GM12878 (cell line): ENCODE data around the gene CTSA. TPM values are rescaled to one million over a fixed set of nuclear protein-coding genes. Genes with fewer than 3 reads are reported as not detected.

Experiments used
- ATAC-seq: fragments of 200-7000 bp; cut with Tn5 transposase; 3 replicates; pipeline ENCODE4 v1.9.1; 2020; ENCODE audit warnings: mild to moderate bottlenecking, moderate library complexity
- BruUV-seq: library from RNA; stranded (reverse); fragments of 400-500 nt; replicated peaks from 2 replicates; lab custom pipeline; 2021; lab: Mats Ljungman, UMichigan
- CTCF ChIA-PET: fragments of 300-600 bp; sonication (Branson Sonifier 250); formaldehyde crosslinking; extraction: SDS; loops from one replicate; lab custom pipeline; 2021; ENCODE audit warnings: inconsistent platforms; lab: Yijun Ruan, JAX
- POLR2A ChIA-PET: fragments of 350-600 bp; formaldehyde crosslinking; extraction: SDS; loops from one replicate; lab custom pipeline; 2021; ENCODE audit warnings: inconsistent platforms; lab: Charles Lee
- RAD21 ChIA-PET: fragments of 300-600 bp; sonication (Branson Sonifier 250); formaldehyde crosslinking; loops from one replicate; lab custom pipeline; 2023; ENCODE audit warnings: antibody characterized with exemption; ENCODE audit not compliant: unreplicated experiment; lab: Charles Lee
- SMC1A ChIA-PET: fragments of 300-600 bp; sonication (Branson Sonifier 250); formaldehyde crosslinking; loops from one replicate; lab custom pipeline; 2023; ENCODE audit not compliant: unreplicated experiment, uncharacterized antibody; lab: Charles Lee
- DNase-seq: peaks from one replicate; pipeline ENCODE4 v3.0.0-alpha.2; 2011; ENCODE audit warnings: low read depth, low spot score
- FAIRE-seq: peaks from 3 replicates; lab custom pipeline; 2011; peaks lifted over from hg19 to GRCh38; lab: Jason Lieb, UNC
- H2AFZ ChIP-seq: 2 replicates; pipeline ENCODE4 v1.6.0; 2011; ENCODE audit warnings: low read depth, low read length, control low read depth; ENCODE audit not compliant: control insufficient read depth
- H3K27ac ChIP-seq: 2 replicates; pipeline ENCODE4 v1.5.1; 2011; ENCODE audit warnings: control low read depth; ENCODE audit not compliant: control insufficient read depth, insufficient read depth
- H3K27me3 ChIP-seq, 2 experiments: replicated peaks in 1 of 2; 2 replicates each; pipeline versions ENCODE4 v1.6.0 to v1.6.1; 2011; ENCODE audit warnings: low read length in 1 of 2; ENCODE audit not compliant: control insufficient read depth in 2 of 2, insufficient read depth in 2 of 2
- H3K36me3 ChIP-seq, 2 experiments: 2 replicates each; pipeline ENCODE4 v1.5.1; 2011; ENCODE audit warnings: low read length in 1 of 2; ENCODE audit not compliant: control insufficient read depth in 2 of 2, insufficient read depth in 2 of 2
- H3K4me1 ChIP-seq: 2 replicates; pipeline ENCODE4 v1.6.1; 2011; ENCODE audit warnings: mild to moderate bottlenecking, low read length, moderate library complexity, mixed read lengths; ENCODE audit not compliant: control insufficient read depth, insufficient read depth
- H3K4me2 ChIP-seq: 2 replicates; pipeline ENCODE4 v1.6.0; 2011; ENCODE audit warnings: control low read depth; ENCODE audit not compliant: control insufficient read depth, insufficient read depth
- H3K4me3 ChIP-seq: fragments of 200-600 bp; sonication (generic); 2 replicates; pipeline ENCODE4 v1.5.1; 2016
- H3K79me2 ChIP-seq: 2 replicates; pipeline ENCODE4 v1.6.0; 2011; ENCODE audit warnings: low read length; ENCODE audit not compliant: control insufficient read depth, insufficient read depth
- H3K9ac ChIP-seq: 2 replicates; pipeline ENCODE4 v1.8.0; 2011; ENCODE audit warnings: low read length, control low read depth, mixed read lengths; ENCODE audit not compliant: control insufficient read depth, insufficient read depth
- H3K9me3 ChIP-seq: replicated peaks from 3 replicates; pipeline ENCODE4 v1.5.1; 2011; ENCODE audit warnings: mild to moderate bottlenecking, low read length; ENCODE audit not compliant: control insufficient read depth, insufficient read depth
- H4K20me1 ChIP-seq: 2 replicates; pipeline ENCODE4 v1.6.0; 2011; ENCODE audit not compliant: control insufficient read depth, insufficient read depth
- BMI1 ChIP-seq: fragments of 450-650 bp; IDR thresholded peaks from 2 replicates; pipeline ENCODE4 v1.6.1; 2016; ENCODE audit warnings: mild to moderate bottlenecking, moderate library complexity, borderline replicate concordance
- EZH2 ChIP-seq: IDR thresholded peaks from 2 replicates; pipeline ENCODE4 v1.6.1; 2012; ENCODE audit warnings: low read depth, mild to moderate bottlenecking, control low read depth, inconsistent platforms, low read length, borderline replicate concordance; ENCODE audit not compliant: control insufficient read depth
- NR2F1 ChIP-seq: fragments of 450-650 bp; conservative IDR thresholded peaks from 2 replicates; pipeline ENCODE4 v1.6.1; 2017; ENCODE audit warnings: mild to moderate bottlenecking
- PAX5 ChIP-seq: IDR thresholded peaks from 2 replicates; pipeline ENCODE4 v1.6.1; 2011; ENCODE audit warnings: low read depth, low read length, borderline replicate concordance
- POLR2A ChIP-seq: IDR thresholded peaks from 2 replicates; pipeline ENCODE4 v1.6.1; 2011; ENCODE audit warnings: low read depth, mild to moderate bottlenecking, low read length
- POLR2AphosphoS5 ChIP-seq: IDR thresholded peaks from 2 replicates; pipeline ENCODE4 v1.6.1; 2011; ENCODE audit warnings: mild to moderate bottlenecking, low read length, inconsistent platforms
- RBBP5 ChIP-seq: fragments of 200-600 bp; sonication (generic); conservative IDR thresholded peaks from 2 replicates; pipeline ENCODE4 v1.6.1; 2016
- RUNX3 ChIP-seq: IDR thresholded peaks from 2 replicates; pipeline ENCODE4 v1.6.1; 2012; ENCODE audit warnings: low read length, inconsistent platforms
- SREBF2 ChIP-seq: IDR thresholded peaks from 2 replicates; pipeline ENCODE4 v1.6.1; 2012; ENCODE audit warnings: mild to moderate bottlenecking, low read length
- STAT3 ChIP-seq: IDR thresholded peaks from 2 replicates; pipeline ENCODE4 v1.6.1; 2011; ENCODE audit warnings: low read depth, low read length, improper control_type of control experiment
- WGBS: methylation state at CpG from one replicate; pipeline ENCODE4 v1.1.6; 2016; ENCODE audit warnings: low lambda C conversion rate; ENCODE audit not compliant: insufficient replicate concordance, insufficient coverage; ENCODE audit errors: missing lambda C conversion rate; 5-methylcytosine and 5-hydroxymethylcytosine counted together
- in situ Hi-C: fragments of 300-500 bp; cut with MboI; formaldehyde crosslinking; loops from 9 replicates; pipeline ENCODE4 v1.14.3; 2018; ENCODE audit warnings: mixed read lengths
- intact Hi-C: fragments of 100-400 bp; cut with micrococcal nuclease; formaldehyde crosslinking; loops from one replicate; pipeline ENCODE4 v1.14.2; 2022; ENCODE audit not compliant: unreplicated experiment
- polyA plus RNA-seq, 11 experiments: library from polyadenylated mRNA; depleted of rRNA in 4 of 11; unstranded in 6 of 11; stranded (reverse) in 5 of 11; fragments of >200 nt; fragmentation: Nextera tagmentation in 4 of 11; fragmentation: Illumina TruSeq in 1 of 11; extraction: Ambion mirVana in 4 of 11; extraction: Trizol in 1 of 11; gene quantifications; 1 replicate in 1 of 11; 2 replicates in 10 of 11; pipeline versions ENCODE4 v1.2.1 to v1.2.3, GENCODE V29; 2011 to 2016; ENCODE audit warnings: inconsistent platforms in 2 of 11, missing spikeins in 2 of 11, low read depth in 1 of 11
- total RNA-seq, 4 experiments: library from RNA; depleted of rRNA in 3 of 4; stranded (reverse); fragments of >200 nt in 3 of 4; fragmentation: Illumina TruSeq in 1 of 4; extraction: Trizol in 1 of 4; gene quantifications; 2 replicates each; pipeline versions ENCODE4 v1.2.1 to v1.2.3, GENCODE V29; 2013 to 2021
- TF ChIP-seq, protein P1 (sequence below): fragments of 450-650 bp; formaldehyde crosslinking; IDR thresholded peaks from 2 replicates; pipeline ENCODE4 v1.4.0; 2022; ENCODE audit warnings: mild to moderate bottlenecking, moderate library complexity

CTSA gene
- total and polyA plus RNA-seq, 10 of the 15 experiments (the other 5 are each of a cell fraction or from before 2014, with no cell fraction given) = 7.1 to 67.0 (median 36.2) TPM

- ChIA-PET SMC1A (interaction anchor here (1.7 kb wide), 1 partner anchor 9 kb away, joined by 4 read pairs; no protein-coding TSS in a partner anchor), POLR2A (interaction anchor here (1.3 kb wide), 1 partner anchor 38 kb away, joined by 3 read pairs; the partner anchor contains the start of gene ZSWIM1), RAD21 (no interaction called here), CTCF (interaction anchor here (3.8 kb wide), 1 partner anchor 127 kb away, joined by 18 read pairs; no protein-coding TSS in a partner anchor)
- Histone ChIP-seq H3K4me3 (no peak overlapping the region), H3K4me2 (no peak overlapping the region), H3K4me1 (peaks cover 14% of the 10 kb centered on the region), H3K27me3 (no peaks in the 10 kb centered on the region), H3K79me2 (no peaks in the 10 kb centered on the region), H4K20me1 (no peaks in the 10 kb centered on the region), H2AFZ (no peak overlapping the region), H3K9me3 (no peaks in the 10 kb centered on the region), H3K36me3 (peaks cover 5 to 12% of the 10 kb centered on the region in 2 experiments), H3K27ac (no peak overlapping the region), H3K9ac (no peak overlapping the region)
- ATAC-seq (no peak), FAIRE-seq (no peak), DNase-seq (no peak)
- intact Hi-C loops (no loop called here), in situ Hi-C loops (no loop called here)
- no TSS peak for BruUV-seq
- no peak for TF ChIP-seq PAX5
- TF ChIP-seq POLR2A = 0 out of 2 replicates have a peak, but pooled peaks have one; percentile 16
- no peak for TF ChIP-seq RBBP5
- WGBS = 96% methylated on average over 14 of the region's 14 CpGs
These were observed 47.6 kb upstream of the CTSA start for GRCh38 chr20:45843506-45843905.

DNA sequence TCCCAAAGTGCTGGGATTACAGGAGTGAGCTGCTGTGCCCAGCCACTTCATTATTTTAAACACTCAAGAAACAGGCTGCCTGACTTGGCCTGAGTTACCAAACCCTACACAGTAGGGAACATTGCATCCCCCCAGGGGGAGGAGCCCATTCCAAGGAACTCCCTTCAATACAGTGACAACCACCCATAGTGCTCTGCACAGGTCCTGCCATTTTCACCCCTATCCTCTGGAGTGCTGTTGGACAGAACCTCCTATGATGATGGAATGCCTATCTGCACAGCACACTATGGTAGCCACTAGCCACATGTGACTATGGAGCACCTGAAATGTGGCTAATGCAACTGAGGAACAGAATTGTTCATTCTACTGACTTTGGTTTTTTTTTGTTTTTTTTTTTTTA lies 45.7 kb upstream of the CTSA start:
- in situ Hi-C loops = no loop called here
- no peak for ATAC-seq
- TF ChIP-seq SREBF2 = no peak
- TF ChIP-seq POLR2AphosphoS5 = no peak
- TF ChIP-seq EZH2 = no peak
- no peak for TF ChIP-seq PAX5
- TF ChIP-seq NR2F1 = no peak
- no peak for TF ChIP-seq STAT3
- TF ChIP-seq, protein P1, sequence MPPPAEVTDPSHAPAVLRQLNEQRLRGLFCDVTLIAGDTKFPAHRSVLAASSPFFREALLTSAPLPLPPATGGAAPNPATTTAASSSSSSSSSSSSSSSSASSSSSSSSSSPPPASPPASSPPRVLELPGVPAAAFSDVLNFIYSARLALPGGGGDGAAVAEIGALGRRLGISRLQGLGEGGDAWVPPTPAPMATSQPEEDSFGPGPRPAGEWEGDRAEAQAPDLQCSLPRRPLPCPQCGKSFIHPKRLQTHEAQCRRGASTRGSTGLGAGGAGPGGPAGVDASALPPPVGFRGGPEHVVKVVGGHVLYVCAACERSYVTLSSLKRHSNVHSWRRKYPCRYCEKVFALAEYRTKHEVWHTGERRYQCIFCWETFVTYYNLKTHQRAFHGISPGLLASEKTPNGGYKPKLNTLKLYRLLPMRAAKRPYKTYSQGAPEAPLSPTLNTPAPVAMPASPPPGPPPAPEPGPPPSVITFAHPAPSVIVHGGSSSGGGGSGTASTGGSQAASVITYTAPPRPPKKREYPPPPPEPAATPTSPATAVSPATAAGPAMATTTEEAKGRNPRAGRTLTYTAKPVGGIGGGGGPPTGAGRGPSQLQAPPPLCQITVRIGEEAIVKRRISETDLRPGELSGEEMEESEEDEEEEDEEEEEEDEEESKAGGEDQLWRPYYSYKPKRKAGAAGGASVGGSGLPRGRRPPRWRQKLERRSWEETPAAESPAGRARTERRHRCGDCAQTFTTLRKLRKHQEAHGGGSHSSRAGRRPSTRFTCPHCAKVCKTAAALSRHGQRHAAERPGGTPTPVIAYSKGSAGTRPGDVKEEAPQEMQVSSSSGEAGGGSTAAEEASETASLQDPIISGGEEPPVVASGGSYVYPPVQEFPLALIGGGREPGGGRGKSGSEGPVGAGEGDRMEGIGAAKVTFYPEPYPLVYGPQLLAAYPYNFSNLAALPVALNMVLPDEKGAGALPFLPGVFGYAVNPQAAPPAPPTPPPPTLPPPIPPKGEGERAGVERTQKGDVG = no peak
- TF ChIP-seq RUNX3 = no peak
- TF ChIP-seq BMI1 = no peak
- no TSS peak for BruUV-seq
- ChIA-PET POLR2A (no interaction called here), CTCF (no interaction called here), SMC1A (interaction anchor here (1.1 kb wide), 1 partner anchor 46 kb away, joined by 4 read pairs; no protein-coding TSS in a partner anchor), RAD21 (no interaction called here)
- no peak overlapping the region for H3K4me2 ChIP-seq
- no peaks in the 10 kb centered on the region for H4K20me1 ChIP-seq
- peaks cover 14% of the 10 kb centered on the region for H3K4me1 ChIP-seq
- no peak overlapping the region for H3K9ac ChIP-seq
- no peak overlapping the region for H3K4me3 ChIP-seq
- H3K36me3 ChIP-seq = peaks cover 5 to 12% of the 10 kb centered on the region in 2 experiments
- no peak overlapping the region for H3K27ac ChIP-seq
- H3K9me3 ChIP-seq = no peaks in the 10 kb centered on the region
- no peaks in the 10 kb centered on the region for H3K27me3 ChIP-seq
- FAIRE-seq = no peak
- DNase-seq = no peak
- no peaks in the 10 kb centered on the region for H3K79me2 ChIP-seq
- intact Hi-C loops = no loop called here
- H2AFZ ChIP-seq = no peak overlapping the region
